Activated CD4-positive, alpha-beta T cell treated with anti-CD3 and anti-CD28 coated beads, Interleukin-2, amount 50 U/mL, for 1 hour (primary cell): Measurements from ENCODE around the gene DHX8.
A peak's percentile ranks its signal among the peaks of the same experiment; 100 is the strongest.
"Not testable (repeated sequence)": the region's sequence is repeated elsewhere in the genome, so short reads cannot be mapped to it uniquely, and the experiment has no call there.

ENCODE experiments used
- DNase-seq: peaks from one replicate; pipeline ENCODE4 v3.0.0-alpha.2; 2020

The DHX8 gene

DNA sequence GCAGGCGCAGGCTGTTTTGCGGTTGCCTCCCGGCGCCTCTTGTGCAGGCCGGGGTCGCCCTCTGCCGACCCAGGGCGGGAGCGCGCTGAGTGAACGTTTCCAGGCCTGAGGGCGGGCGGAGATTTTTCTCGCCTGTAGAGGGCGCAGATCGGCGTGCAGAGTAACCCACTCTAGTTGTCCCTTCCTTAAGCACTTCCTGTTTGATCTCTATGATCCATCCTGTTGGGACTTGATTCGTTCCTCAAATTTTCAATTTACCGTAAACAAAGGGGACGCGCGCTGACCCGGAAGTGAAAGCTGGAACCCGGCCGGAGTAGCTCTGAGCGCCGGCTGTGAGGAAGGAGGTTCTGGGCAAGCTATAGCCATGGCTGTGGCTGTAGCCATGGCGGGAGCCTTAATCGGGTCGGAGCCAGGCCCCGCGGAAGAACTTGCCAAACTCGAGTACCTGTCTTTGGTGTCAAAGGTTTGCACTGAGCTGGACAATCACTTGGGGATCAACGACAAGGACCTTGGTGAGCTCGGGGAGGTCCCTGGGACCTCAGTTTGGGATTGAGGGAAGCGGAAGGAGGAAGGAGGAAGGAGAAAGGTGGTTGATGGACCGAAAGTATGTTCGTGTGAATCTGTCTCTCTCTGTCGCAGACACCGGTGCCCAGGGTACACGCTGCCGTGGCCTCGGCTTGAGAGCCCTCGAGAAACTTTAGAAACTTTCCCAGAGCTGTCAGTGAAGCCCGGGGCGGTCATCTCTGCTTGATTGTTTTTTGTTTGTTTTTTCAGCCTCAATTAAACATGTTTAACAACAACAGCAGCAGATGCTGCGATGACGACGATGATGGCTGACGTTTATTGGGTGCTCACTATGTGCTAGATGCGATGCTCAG lies at the start of gene DHX8:
Gene DHX8, plus strand, starts transcription at position 302 of the 878 bp plus-strand sequence. Its CDS starts 63 bp downstream, at position 365.
- peak; percentile 99 for DNase-seq

DNA sequence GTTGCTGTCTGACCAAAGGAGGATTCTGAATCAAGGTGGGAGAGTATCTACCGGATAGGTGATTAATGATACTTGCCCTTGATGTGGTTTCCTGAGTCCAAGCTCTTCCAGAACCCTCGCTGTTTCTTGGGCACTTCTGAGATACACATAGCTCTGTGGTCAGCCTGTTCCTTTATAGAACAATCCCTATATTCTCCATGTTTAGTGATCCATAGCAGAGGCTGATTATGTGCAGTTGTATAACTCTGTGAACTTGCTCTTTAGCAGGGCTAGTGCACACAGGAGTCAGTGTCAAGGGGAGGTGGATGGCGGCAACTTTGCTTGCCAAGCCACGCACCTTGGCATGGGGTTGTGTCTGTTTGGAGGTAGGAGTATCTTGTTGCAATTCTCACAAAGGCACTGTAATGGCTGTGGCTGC lies 48.9 kb upstream of the DHX8 start:
- no peak for DNase-seq

DNA sequence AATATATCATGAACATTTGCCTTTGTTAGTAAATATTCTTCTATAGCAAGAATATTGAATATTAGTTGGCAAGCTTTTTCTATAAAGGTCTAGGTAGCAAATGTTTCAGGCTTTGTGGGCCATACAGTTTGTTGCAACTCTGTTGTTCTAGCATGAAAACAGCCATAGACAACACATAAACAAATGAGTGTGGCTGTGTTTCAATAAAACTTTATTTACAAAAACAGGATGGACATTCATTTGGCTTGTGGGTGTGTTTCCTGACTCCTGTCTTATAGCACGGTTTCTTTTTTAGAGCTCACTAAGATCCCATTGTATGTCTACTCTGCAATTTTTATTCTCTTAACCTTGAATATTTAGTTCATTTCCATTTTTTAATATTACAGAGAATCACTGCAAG lies 46.0 kb upstream of the DHX8 start:
- no peak for DNase-seq

DNA sequence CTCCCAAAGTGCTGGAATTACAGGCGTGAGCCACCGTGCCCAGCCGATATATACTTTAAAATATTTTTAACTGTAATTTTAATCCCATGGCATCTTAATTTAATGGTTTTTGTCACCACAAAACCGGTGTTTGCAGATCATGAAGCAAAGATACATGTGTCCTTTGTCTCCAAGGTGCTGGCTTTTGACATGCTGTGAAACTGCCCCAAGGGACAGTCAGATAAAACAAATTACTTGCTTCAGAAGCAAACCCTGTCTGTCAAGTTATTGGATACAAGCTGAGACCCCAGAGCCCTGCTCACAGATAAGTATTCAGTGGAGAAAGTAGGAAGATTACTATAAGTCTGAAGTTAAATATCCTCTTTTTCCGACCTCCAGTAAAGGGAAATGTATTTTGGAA lies 45.1 kb upstream of the DHX8 start:
- no peak for DNase-seq

DNA sequence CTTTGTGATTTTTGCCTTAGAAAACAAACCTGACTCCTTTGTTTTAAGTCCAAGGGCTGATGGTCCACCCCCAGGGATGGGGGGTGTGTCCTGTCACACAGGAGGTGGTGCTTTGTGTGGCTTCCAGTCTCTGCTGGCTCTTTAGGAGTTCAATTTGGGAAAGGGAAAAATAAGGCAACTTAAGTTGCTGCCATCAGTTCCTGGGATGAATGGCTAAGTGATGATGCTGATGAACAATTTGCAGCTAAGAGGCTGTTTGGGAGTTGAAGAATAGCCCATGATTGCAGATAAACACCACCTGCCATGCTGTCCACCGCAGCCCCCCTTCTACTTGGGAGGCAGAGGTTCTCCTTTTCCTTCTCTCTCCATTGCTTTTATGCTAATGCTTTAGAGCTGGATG lies 44.7 kb upstream of the DHX8 start:
- DNase-seq, result no peak

DNA sequence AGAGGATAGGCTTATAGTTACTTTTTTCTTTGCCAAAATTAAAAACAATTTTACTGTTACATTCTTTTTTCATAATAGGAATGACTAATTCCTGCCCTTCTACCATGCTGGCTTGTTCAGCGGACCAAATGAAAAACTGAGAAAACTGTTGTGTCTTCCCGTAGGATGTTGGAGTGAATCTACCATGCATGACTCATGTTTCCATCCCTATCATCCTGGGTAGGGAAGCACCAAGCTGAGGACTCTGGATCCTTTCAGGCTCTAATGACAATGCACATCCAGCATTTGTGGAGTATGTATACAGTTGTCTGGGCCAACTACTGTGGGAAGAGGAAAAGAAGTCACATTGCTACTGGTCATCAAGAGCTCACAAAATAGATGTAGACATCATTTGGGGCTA lies 41.1 kb upstream of the DHX8 start:
- no peak for DNase-seq

DNA sequence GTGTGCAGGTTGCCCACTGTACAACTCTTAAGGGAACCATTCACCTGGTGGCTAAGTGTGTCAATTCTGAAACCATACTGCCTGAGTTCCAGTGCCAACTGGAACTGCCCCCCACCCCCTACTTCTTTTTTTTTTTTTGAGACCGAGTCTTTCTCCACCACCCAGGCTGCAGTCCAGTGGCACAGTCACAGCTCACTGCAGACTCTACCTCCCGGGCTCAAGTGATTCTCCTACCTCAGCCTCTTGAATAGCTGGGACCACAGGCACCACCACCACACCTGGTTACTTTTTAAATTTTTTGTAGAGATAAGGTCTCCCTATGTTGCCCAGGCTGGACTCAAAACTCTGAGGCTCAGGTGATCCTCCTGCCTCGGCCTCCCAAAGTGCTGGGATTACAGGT lies 40.4 kb upstream of the DHX8 start:
- no peak for DNase-seq

DNA sequence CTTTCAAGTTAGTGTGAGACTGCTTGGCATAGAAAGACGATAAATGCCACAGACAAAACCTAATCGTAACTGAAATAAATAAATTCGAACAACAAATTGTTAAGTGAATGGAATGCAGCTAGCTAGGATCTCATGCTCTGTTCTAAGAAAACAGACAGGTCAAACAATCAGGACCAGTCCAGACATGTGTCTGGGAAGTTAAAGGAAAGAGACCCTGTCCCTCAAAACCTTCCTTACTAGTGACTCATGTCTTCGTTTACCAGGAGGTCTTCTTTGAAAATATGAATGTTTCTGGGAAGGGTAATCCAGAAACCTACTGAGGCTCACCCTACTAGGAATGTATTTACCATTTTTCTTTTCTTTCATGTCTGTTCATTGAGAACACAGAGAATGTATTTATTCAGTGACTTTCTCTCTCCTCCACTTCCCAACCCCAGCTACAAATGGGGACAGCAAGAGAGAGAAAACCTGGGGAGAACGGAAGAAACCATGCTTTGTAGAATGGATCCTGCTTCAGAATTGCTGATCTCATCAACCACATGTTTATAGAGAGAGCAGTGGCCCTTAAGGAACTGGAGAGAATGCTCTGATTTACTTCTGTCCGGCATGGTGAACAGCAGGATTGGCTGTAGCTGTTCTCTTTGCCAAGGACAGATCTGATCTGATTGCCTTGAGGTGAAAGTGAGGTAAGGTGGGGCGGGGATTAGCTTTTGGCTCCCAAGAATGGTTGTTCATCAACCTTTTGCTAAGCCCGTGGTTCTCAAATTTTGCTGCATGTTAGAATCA lies 39.4 kb upstream of the DHX8 start:
- DNase-seq, result no peak

DNA sequence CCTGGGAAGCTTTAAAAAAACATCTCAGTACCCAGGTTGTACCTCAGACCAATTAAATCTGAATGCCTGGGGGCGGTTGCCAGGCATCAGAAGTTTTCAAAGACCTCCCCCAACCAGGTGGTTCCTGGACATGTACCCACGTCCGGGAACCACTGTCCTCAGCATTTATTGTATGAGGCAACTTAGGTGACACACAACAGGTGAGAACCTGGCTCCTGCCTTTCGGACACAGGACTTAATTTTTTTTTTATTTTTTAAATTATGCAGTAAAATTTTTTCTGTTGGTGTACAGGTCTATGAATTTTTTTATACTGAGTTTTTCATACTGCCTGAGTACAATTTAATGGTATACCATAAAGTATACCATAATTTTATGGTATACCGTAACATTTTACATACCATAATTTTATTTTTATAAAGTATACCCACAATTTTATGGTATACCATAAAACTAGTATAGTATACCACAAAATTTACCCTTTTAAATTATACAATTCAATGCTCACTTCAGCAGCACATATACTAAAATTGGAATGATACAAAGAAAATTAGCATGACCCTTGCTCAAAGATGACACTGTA lies 38.7 kb upstream of the DHX8 start:
- no peak for DNase-seq

DNA sequence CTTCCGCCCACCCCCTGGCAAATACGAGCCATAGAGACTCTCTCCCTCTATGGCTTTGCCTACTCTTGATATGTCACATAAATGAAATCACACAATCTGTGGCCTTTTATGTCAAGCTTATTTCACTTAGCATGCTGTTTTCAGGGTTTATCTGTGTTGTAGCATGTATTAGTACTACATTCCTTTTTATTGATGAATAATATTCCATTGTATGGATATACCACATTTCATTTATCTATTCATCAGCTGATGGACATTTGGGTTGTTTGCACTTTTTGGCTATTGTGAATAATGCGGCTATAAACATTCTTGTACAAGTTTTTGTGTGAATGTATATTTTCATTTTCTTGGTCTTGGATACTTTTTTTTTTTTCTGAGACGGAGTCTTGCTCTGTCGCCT lies 37.0 kb upstream of the DHX8 start:
- no peak for DNase-seq

DNA sequence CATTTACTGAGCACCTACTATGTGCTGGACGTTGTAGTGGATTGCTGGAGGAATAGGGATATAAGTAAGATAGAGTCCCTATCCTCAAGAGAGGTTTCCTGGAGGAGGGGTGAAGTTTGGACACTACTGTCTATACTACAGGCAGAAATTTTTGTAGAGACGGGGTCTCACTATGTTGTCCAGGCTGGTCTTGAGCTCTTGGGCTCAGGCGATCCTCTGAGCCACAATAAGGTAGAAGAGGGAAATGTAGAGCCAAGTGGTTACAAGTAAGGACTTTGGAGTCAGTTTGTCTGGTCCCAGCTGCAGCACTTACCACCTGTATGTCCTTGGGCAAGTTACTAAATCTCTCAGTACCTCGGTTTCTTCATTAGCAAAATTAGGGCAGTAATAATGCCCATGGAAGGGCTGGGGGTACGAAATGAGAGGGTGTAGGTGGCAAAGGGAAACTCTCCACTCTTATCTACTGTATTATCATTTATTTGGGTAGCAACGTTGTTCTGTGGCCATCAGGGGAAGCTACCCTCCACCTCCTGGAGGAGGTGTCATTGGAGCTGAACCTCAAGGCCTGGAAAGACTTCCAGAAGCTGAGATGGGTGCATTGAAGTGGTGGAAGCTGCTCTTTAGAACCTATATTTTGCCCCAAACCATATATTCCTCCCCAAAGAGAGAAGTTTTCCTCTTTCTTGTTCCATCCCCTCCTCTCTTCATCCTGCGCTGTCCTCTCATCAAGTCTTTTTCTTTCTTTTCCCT lies 34.9 kb upstream of the DHX8 start:
- no peak for DNase-seq

DNA sequence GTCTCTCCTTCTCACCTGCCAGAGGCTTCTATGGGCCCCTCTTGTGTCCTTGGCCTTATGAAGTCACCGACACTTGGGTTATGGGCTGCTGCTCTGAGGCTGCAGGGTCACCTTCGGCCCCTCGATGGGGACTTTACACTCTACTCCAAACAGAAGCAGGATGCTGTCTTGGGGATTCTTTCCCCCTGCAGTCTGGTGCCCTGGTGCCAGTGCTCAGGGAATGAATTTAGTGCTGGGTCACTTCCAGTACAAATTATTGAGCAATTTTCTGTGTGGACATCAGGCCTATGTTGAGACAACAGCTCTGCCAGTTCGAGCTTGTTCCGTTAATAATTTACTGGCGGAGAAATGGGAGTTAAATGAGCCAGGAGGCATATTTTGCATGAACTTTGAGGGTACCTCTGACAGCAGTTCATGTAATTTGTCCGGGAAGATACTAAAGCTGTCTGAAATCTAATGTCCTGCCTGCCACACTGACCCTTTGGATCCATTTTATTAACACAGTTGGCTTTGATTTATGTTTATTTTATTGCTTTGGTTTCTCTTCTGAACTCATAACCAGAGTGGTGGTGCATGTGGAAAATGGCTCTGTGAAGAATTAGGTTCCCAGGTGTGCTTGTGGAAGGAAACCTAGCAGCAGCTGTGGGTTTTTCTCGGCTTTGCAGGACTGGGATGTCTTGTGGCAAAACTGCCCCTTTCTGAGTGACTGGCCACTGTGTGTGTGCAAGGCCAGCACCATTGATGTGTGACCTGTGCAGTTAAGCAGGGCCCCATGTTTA lies 34.1 kb upstream of the DHX8 start:
- no peak for DNase-seq

DNA sequence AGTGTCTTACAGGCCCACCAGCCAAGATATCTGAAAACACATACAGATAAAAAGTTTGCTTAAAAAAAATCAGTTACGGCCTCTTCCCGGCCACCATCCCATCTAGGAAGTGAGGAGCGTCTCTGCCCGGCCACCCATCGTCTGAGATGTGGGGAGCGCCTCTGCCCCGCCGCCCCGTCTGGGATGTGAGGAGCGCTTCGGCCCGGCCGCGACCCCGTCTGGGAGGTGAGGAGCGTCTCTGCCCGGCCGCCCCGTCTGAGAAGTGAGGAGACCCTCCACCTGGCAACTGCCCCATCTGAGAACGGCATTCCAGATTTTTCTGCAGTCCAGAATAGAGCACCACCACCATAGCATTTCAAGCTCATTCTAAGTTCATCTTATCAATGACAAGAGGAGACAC lies 33.0 kb upstream of the DHX8 start:
- not testable (repeated sequence) for DNase-seq

DNA sequence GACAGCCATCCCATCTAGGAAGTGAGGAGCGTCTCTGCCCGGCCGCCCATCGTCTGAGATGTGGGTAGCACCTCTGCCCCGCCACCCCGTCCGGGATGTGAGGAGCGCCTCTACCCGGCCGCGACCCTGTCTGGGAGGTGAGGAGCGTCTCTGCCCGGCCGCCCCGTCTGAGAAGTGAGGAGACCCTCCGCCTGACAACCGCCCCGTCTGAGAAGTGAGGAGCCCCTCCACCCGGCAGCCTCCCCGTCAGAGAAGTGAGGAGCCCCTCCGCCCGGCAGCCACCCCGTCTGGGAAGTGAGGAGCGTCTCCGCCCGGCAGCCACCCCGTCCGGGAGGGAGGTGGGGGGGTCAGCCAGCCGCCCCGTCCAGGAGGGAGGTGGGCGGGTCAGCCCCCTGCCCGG lies 32.0 kb upstream of the DHX8 start:
- not testable (repeated sequence) for DNase-seq

DNA sequence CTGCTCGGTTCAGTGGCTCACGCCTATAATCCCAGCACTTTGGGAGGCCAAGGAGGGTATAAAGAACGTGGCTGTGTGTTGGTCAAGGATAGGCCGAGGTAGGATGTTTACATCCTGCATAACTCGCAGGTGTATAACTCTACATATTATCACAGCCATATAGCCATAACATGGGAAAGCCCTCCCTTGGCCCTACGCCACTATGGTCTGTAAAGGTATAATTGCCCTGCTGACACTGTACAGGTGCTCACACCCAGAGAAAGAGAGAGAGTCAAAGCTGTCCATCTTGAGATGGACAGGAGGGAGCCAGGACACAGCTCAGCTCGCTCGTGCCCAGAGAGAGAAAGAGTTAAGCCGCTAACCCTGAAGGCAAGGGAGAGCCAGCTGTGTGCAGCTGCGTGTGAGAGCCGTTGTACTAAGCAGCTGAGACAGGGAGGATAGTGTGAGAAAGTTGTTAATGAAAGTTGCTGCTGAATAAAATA lies 30.4 kb upstream of the DHX8 start:
- no peak for DNase-seq

DNA sequence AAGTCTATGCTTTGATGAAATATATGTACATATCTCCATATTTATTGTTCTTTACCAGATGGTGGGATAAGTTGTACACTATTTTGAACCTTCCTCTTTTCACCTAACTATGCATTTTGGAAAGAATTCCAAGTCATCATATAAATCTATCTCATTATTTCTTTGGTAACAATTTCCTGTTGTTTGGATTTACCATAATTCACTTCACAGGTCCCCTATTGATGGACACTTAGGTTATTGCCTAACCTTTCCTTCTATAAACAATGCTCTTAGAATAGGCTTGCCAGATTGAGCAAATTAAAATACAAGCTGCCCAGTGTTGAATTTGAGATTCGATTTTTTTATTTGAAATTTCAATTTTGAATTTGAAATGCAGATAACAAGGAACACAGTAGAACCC lies 28.9 kb upstream of the DHX8 start:
- no peak for DNase-seq

DNA sequence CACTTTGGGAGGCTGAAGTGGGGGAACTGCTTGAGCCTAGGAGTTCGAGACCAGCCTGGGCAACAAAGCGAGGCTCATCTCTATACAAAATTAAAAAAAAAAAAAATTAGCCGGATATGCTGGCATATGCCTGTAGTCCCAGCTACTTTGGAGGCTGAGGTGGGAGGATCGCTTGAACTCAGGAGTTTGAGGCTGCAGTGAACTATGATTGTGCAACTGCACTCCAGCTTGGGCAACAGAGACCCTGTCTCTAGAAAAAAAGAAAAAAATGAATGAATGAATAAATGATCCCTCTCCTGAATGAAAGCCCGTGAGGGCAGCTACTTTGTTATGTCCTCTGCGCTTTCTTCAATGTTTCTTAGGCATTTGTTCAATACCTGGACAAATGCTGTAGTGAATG lies 27.7 kb upstream of the DHX8 start:
- DNase-seq, result no peak

DNA sequence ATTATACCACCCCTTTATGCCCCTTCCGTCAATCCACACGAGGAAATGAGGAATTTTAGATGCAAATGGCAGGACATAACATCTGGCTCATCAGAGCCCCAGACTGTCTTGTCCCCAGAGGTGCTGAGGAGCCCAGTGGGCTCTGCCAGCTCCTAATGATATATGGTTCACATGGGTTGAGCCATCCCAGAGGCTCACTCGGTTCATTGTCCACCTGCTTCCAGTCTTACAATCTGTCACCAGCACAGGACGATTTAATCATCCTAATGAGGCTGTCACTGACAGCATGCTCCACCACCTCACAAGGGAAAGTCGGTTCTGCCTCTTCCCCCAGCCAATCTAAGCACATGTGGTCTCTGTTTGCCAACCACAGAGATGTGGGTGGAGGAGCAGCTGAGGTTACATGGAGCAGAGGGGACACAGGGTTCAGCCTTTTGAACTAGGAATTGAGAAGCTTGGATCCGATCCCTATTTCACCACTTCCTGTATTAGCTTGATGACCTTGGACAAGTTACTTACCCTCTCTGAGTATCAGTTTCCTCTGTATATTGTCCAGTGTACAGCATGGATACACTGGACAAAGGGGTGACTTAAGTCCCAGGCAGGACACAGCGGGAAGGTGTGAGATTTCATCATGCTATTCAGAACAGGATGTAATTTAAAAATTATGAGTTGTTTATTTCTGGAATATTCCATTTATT lies 27.0 kb upstream of the DHX8 start:
- DNase-seq, result no peak

DNA sequence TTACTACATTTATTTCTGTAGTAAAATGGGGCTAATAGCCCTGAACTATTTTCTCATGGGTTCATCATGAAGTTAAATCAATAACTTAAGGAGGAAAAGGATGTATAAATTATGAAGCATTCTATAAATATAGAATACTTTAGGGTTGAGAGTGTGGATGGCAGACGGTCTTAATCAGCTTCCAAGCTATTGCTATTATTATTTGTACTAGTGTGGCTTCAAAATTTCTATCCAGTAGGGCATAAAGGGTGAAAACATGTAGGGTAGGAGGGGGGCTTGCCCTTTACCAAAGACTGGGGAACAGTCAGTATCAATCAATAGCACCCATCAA lies 26.4 kb upstream of the DHX8 start:
- DNase-seq, result no peak

DNA sequence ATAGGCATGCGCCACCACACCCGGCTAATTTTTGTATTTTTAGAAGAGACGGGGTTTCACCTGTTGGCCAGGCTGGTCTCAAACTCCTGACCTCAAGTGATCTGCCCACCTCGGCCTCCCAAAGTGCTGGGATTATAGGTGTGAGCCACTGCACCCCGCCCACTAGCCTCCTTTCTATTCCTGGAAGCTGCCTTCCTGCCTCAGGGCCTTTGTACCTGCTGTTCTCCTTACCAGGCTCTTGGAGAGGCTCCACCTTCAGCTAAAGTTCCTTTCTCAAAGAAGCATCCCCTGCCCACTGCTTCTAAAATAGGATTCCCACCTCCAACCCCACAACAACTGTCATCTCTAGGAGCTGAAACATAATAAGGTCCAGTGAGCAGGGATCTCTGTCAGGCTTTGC lies 23.9 kb upstream of the DHX8 start:
- not testable (repeated sequence) for DNase-seq

DNA sequence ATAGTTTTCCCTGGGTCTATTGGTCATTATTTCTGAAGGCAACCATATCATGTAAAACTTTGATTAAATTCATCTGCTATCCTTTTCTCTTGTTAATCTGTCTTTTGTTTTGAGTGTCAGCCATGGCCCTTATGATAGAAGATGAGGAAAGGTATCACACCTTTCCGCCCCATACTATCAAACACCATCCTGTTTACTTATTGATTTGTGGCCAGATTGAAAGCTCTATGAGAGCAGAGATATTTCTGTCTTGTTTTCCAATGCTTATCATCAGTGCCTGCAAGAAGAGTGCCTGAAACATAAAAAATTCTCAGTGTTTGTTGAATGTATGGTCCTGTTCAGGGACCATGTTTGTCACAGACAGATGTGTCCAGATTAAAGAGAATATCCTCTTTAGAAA lies 22.6 kb upstream of the DHX8 start:
- DNase-seq, result no peak

DNA sequence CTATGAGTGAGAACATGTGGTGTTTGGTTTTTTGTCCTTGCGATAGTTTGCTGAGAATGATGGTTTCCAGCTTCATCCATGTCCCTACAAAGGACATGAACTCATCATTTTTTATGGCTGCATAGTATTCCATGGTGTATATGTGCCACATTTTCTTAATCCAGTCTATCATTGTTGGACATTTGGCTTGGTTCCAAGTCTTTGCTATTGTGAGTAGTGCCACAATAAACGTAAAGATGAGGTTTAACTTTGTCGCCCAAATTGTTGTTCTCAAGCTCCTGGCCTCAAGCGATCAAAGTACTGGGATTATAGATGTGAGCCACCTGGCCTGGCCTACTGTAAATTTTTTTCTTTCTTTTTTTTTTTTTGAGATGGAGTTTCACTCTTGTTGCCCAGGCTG lies 21.2 kb upstream of the DHX8 start:
- not testable (repeated sequence) for DNase-seq
